Natural killer cell (primary cell): ENCODE results near the gene SEPTIN3. TPM values are rescaled to one million over a fixed set of nuclear protein-coding genes. Genes with fewer than 3 reads are reported as not detected.

Experiments used
- ATAC-seq, 3 donors: fragments of 150-1000 bp in 2 of 3; fragments of 200-7000 bp in 1 of 3; cut with Tn5 transposase; 1 replicate in 1 of 3; 2 replicates in 2 of 3; pipeline ENCODE4 v1.10.0; 2021; ENCODE audit warnings: mild to moderate bottlenecking in 2 of 3, moderate library complexity in 2 of 3
- DNase-seq, 2 donors: peaks; one replicate each; pipeline versions ENCODE4 v3.0.0 to v3.0.0-alpha.2; 2013 to 2021; ENCODE audit warnings: mixed read lengths in 1 of 2
- H3K27ac ChIP-seq: one replicate; pipeline ENCODE4 v1.5.1; 2013; ENCODE audit warnings: mild to moderate bottlenecking, low read length
- H3K27me3 ChIP-seq: one replicate; pipeline ENCODE4 v1.6.1; 2013; ENCODE audit warnings: low read length; ENCODE audit not compliant: control insufficient read depth, insufficient read depth
- H3K36me3 ChIP-seq: one replicate; pipeline ENCODE4 v1.6.1; 2013; ENCODE audit warnings: low read length; ENCODE audit not compliant: control insufficient read depth, insufficient read depth
- H3K4me1 ChIP-seq: one replicate; pipeline ENCODE4 v1.6.1; 2013; ENCODE audit warnings: low read length; ENCODE audit not compliant: control insufficient read depth, insufficient read depth
- H3K4me3 ChIP-seq: one replicate; pipeline ENCODE4 v1.5.1; 2013; ENCODE audit warnings: low read length
- H3K9me3 ChIP-seq: one replicate; pipeline ENCODE4 v1.6.1; 2013; ENCODE audit warnings: low read length; ENCODE audit not compliant: control insufficient read depth, insufficient read depth
- H3K27ac Mint-ChIP-seq, 2 donors: one replicate each; pipeline ENCODE4 v1.8.0; 2022; ENCODE audit warnings: mild to moderate bottlenecking in 2 of 2, mixed read lengths in 2 of 2, moderate library complexity in 1 of 2
- H3K27me3 Mint-ChIP-seq, 2 donors: one replicate each; pipeline ENCODE4 v1.8.0; 2022; ENCODE audit warnings: low read depth in 2 of 2, mixed read lengths in 2 of 2
- H3K36me3 Mint-ChIP-seq: one replicate; pipeline ENCODE4 v1.8.0; 2022; ENCODE audit warnings: mixed read lengths
- H3K4me1 Mint-ChIP-seq, 2 donors: one replicate each; pipeline ENCODE4 v1.8.0; 2022; ENCODE audit warnings: mixed read lengths in 2 of 2
- H3K4me3 Mint-ChIP-seq: one replicate; pipeline ENCODE4 v1.8.0; 2022; ENCODE audit warnings: mild to moderate bottlenecking, moderate library complexity, mixed read lengths
- H3K9me3 Mint-ChIP-seq, 2 donors: one replicate each; pipeline ENCODE4 v1.8.0; 2022; ENCODE audit warnings: mixed read lengths in 2 of 2
- CTCF ChIP-seq: fragments of 200-600 bp; IDR thresholded peaks from one replicate; pipeline ENCODE4 v1.8.0; 2022; ENCODE audit warnings: antibody characterized with exemption
- WGBS: methylation state at CpG from one replicate; pipeline ENCODE4 v1.1.7; 2013; ENCODE audit warnings: missing lambda C conversion rate; ENCODE audit not compliant: insufficient coverage; 5-methylcytosine and 5-hydroxymethylcytosine counted together
- intact Hi-C: fragments of 100-400 bp; cut with micrococcal nuclease; formaldehyde crosslinking; loops from one replicate; pipeline ENCODE4 v1.14.2; 2022
- total RNA-seq, 4 donors: library from RNA; stranded (reverse); fragments of 120-200 nt in 1 of 4; gene quantifications; one replicate each; pipeline versions ENCODE4 v1.2.3 to v1.2.4, GENCODE V29; 2013 to 2022

Gene SEPTIN3
- total RNA-seq, 3 donors from 2014 or later (not counting 1 experiment from before 2014, with no cell fraction given) = 0.38 TPM; not detected in 2

GRCh38 chr22:41995211-41995610 is 26.0 kb downstream of the SEPTIN3 start:
- Mint-ChIP-seq H3K27ac (no peak overlapping the region), H3K27me3 (peaks cover 0 to 20% of the 10 kb centered on the region in 2 donors), H3K4me1 (peaks cover 5 to 20% of the 10 kb centered on the region in 2 donors), H3K9me3 (peaks cover 0 to 2% of the 10 kb centered on the region in 2 donors), H3K36me3 (no peaks in the 10 kb centered on the region), H3K4me3 (no peak overlapping the region)
- Histone ChIP-seq H3K4me1 (peaks cover 21% of the 10 kb centered on the region), H3K9me3 (no peaks in the 10 kb centered on the region), H3K27me3 (no peaks in the 10 kb centered on the region), H3K27ac (no peak overlapping the region), H3K36me3 (no peaks in the 10 kb centered on the region), H3K4me3 (no peak overlapping the region)
- DNase-seq (no peak), ATAC-seq (no peak)
- 72% methylated on average over 3 of the region's 3 CpGs for WGBS
- TF ChIP-seq CTCF = no peak
- intact Hi-C loops = no loop called here

GRCh38 chr22:41996826-41997225 is 27.6 kb downstream of the SEPTIN3 start:
- 92% methylated on average over 5 of the region's 5 CpGs for WGBS
- peaks cover 21% of the 10 kb centered on the region for H3K4me1 ChIP-seq
- no peaks in the 10 kb centered on the region for H3K27me3 ChIP-seq
- Mint-ChIP-seq H3K27me3 (peaks cover 0 to 20% of the 10 kb centered on the region in 2 donors), H3K36me3 (no peaks in the 10 kb centered on the region), H3K9me3 (peaks cover 0 to 2% of the 10 kb centered on the region in 2 donors), H3K4me1 (peaks cover 5 to 22% of the 10 kb centered on the region in 2 donors), H3K4me3 (no peak overlapping the region), H3K27ac (peak overlapping the region in 1 of 2 donors; percentile 94)
- no peaks in the 10 kb centered on the region for H3K36me3 ChIP-seq
- TF ChIP-seq CTCF = no peak
- no peak overlapping the region for H3K4me3 ChIP-seq
- H3K9me3 ChIP-seq = no peaks in the 10 kb centered on the region
- ATAC-seq = no peak
- no peak overlapping the region for H3K27ac ChIP-seq
- intact Hi-C loops = no loop called here
- no peak for DNase-seq

GRCh38 chr22:41998361-41999261 is 29.4 kb downstream of the SEPTIN3 start, which contains the start of gene WBP2NL:
WBP2NL (plus strand) TSS chr22:41998788; CDS start chr22:41998819, 31 bp downstream.
- Histone ChIP-seq H3K4me3 (peak within 1 kb of the TSS; percentile 79), H3K27ac (peak within 1 kb of the TSS; percentile 73), H3K27me3 (no peaks in the 10 kb centered on the region), H3K4me1 (peaks cover 21% of the 10 kb centered on the region), H3K36me3 (no peaks in the 10 kb centered on the region), H3K9me3 (no peaks in the 10 kb centered on the region)
- Mint-ChIP-seq H3K9me3 (peaks cover 0 to 2% of the 10 kb centered on the region in 2 donors), H3K27ac (peak within 1 kb of the TSS; percentile 87 to 94), H3K27me3 (peaks cover 0 to 12% of the 10 kb centered on the region in 2 donors), H3K4me1 (peaks cover 5 to 22% of the 10 kb centered on the region in 2 donors), H3K4me3 (peak within 1 kb of the TSS; percentile 98), H3K36me3 (no peaks in the 10 kb centered on the region)
- DNase-seq = peak; percentile 85 to 95
- intact Hi-C loops = loop anchor here (1.0 kb wide), 1 partner anchor 92 kb away; the partner anchor contains the start of gene NDUFA6
- no peak for TF ChIP-seq CTCF
- WGBS = 43% methylated on average over 71 of the region's 71 CpGs
- peak; percentile 97 to 98 (median 98) for ATAC-seq
